Thymus (tissue), 11 donors: ENCODE results near the gene WDR48. TPM values are rescaled to one million over a fixed set of nuclear protein-coding genes. Genes with fewer than 3 reads are reported as not detected.

Source experiments
- DNase-seq, 9 donors: peaks; one replicate each; pipeline ENCODE4 v3.0.0-alpha.2; 2013; ENCODE audit warnings: low spot score in 9 of 9, low read depth in 6 of 9, missing footprints in 1 of 9
- H3K27ac ChIP-seq, 2 donors: one replicate each; pipeline ENCODE4 v1.5.1; 2013; ENCODE audit warnings: control low read depth in 1 of 2, low read depth in 1 of 2, low read length in 1 of 2, mild to moderate bottlenecking in 1 of 2, moderate library complexity in 1 of 2
- H3K27me3 ChIP-seq, 2 donors: one replicate each; pipeline ENCODE4 v1.5.1; 2013; ENCODE audit warnings: low read length in 1 of 2; ENCODE audit not compliant: control insufficient read depth in 2 of 2, insufficient read depth in 1 of 2
- H3K36me3 ChIP-seq, 2 donors: one replicate each; pipeline ENCODE4 v1.5.1; 2013; ENCODE audit warnings: low read length in 1 of 2, mild to moderate bottlenecking in 1 of 2, moderate library complexity in 1 of 2; ENCODE audit not compliant: control insufficient read depth in 2 of 2, insufficient read depth in 2 of 2
- H3K4me1 ChIP-seq, 2 donors: one replicate each; pipeline ENCODE4 v1.5.1; 2013; ENCODE audit warnings: low read length in 2 of 2; ENCODE audit not compliant: control insufficient read depth in 2 of 2, insufficient read depth in 2 of 2
- H3K4me3 ChIP-seq, 2 donors: one replicate each; pipeline ENCODE4 v1.5.1; 2013; ENCODE audit warnings: low read length in 2 of 2, control low read depth in 1 of 2, mild to moderate bottlenecking in 1 of 2
- H3K9me3 ChIP-seq, 2 donors: one replicate each; pipeline ENCODE4 v1.5.1; 2013; ENCODE audit warnings: low read length in 1 of 2, mild to moderate bottlenecking in 1 of 2; ENCODE audit not compliant: control insufficient read depth in 2 of 2, insufficient read depth in 1 of 2
- WGBS: extraction: QIAGEN DNeasy Blood & Tissue Kit; methylation state at CpG from one replicate; pipeline ENCODE4 v1.1.7; 2013; 5-methylcytosine and 5-hydroxymethylcytosine counted together
- polyA plus RNA-seq: library from polyadenylated mRNA; stranded (reverse); fragments of 200-250 nt; gene quantifications from one replicate; pipeline ENCODE4 v1.2.3, GENCODE V29; 2013
- total RNA-seq: library from RNA; stranded (reverse); fragments of 120-200 nt; gene quantifications from one replicate; pipeline ENCODE4 v1.2.4, GENCODE V29; 2013
- donor health status: healthy.

WDR48 gene
- total and polyA plus RNA-seq, 2 donors, result 24.4 to 37.8 TPM

GRCh38 chr3:39079530-39079929 is 27.7 kb downstream of the WDR48 start:
- no peak for DNase-seq
- Histone ChIP-seq H3K36me3 (peaks cover 36 to 54% of the 10 kb centered on the region in 2 donors), H3K4me1 (no peaks in the 10 kb centered on the region)

GRCh38 chr3:39080026-39080425 is 28.2 kb downstream of the WDR48 start:
- Histone ChIP-seq H3K4me1 (no peaks in the 10 kb centered on the region), H3K4me3 (no peak overlapping the region), H3K27me3 (no peaks in the 10 kb centered on the region), H3K36me3 (peaks cover 31 to 49% of the 10 kb centered on the region in 2 donors), H3K9me3 (no peaks in the 10 kb centered on the region), H3K27ac (no peak overlapping the region)
- DNase-seq, result no peak

More at GRCh38 chr3:39079530-39079929, 27.7 kb downstream of the WDR48 start:
- Histone ChIP-seq H3K27ac (no peak overlapping the region), H3K4me3 (no peak overlapping the region), H3K9me3 (no peaks in the 10 kb centered on the region), H3K27me3 (no peaks in the 10 kb centered on the region)

DNA sequence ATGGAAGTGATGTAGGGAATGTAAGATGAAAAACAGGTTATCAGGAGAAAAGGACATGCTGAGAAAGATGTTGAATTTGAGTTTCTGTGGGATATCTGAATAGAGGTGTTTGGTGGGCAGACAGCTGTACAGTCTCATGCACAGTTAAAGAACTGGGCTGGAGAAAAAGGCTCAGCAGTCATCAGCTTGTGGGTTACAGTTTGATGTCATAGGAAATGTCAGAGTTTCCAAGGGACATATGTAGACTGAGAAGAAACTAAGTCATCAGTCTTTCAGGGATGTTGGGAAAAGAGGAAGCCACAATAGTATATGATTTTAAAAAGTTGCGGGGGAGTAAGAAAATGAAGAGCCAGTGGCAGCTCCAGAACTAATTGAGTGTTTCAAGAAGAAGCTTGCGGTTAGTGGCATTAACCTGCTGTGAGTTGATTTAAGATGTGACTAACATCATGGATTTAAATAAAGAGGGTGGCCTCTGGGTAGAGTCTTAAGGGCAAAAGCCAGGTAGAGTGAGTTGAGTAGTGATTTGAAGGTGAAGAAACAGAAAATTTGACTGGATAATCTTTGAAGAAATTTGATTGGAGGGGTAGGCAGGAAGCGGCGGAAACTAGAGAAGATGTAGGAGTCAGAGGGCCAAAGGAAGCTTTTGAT is 31.0 kb downstream of the WDR48 start:
- Histone ChIP-seq H3K27me3 (no peaks in the 10 kb centered on the region), H3K9me3 (no peaks in the 10 kb centered on the region), H3K36me3 (peaks cover 31 to 47% of the 10 kb centered on the region in 2 donors), H3K4me3 (no peak overlapping the region), H3K27ac (no peak overlapping the region), H3K4me1 (no peaks in the 10 kb centered on the region)
- DNase-seq, result no peak
- 97% methylated on average over 4 of the region's 4 CpGs for WGBS

DNA sequence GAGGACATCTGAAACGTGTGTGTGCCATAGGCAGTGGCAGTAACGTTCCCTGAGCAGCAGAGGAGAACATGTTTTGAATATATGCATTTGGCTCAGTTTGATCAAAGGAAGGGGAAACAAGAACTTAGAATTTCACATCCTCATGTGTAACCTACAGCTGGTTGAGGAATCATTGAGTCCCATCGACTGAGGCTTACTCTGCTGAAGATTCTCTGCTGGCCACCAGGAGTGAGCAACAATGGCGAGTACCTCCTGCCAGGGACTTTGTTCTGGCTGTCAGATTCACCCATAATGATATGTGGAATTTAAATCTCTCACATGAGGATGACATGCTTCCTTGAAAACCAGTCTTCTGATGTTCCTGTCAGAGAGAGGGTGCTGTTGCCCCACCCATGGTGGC is 34.3 kb downstream of the WDR48 start:
- DNase-seq, result no peak
- peaks cover 37 to 62% of the 10 kb centered on the region in 2 donors for H3K36me3 ChIP-seq
- H3K27ac ChIP-seq, result no peak overlapping the region
- no peaks in the 10 kb centered on the region for H3K4me1 ChIP-seq
- H3K4me3 ChIP-seq, result no peak overlapping the region
- H3K9me3 ChIP-seq, result no peaks in the 10 kb centered on the region
- no peaks in the 10 kb centered on the region for H3K27me3 ChIP-seq
- 97% methylated on average over 4 of the region's 4 CpGs for WGBS

DNA sequence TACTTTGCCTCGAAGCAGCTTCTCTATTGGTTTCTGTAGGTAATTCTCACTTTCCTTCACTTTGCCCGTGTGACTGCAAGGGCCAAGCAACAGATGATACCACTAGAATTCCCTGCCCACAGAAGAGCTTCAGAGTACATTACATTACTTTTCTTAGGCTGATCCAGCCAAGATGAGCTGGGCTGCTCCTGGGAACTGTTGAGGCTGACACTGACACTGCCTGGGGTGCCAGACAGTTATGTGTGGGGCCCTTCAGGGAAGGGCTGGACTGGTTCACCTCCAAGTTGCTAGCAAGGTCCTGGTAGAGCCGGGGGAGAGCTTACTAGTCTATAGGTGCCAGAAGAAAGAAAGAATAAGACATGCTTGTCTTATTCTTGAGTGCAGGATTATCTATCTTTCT is 36.6 kb downstream of the WDR48 start:
- no peak for DNase-seq
- WGBS, result 98% methylated on average over 3 of the region's 3 CpGs
- Histone ChIP-seq H3K27ac (no peak overlapping the region), H3K9me3 (no peaks in the 10 kb centered on the region), H3K4me3 (no peak overlapping the region), H3K36me3 (peaks cover 44 to 67% of the 10 kb centered on the region in 2 donors), H3K27me3 (no peaks in the 10 kb centered on the region), H3K4me1 (no peaks in the 10 kb centered on the region)

- Histone ChIP-seq H3K36me3 (peaks cover 45 to 68% of the 10 kb centered on the region in 2 donors), H3K4me1 (no peaks in the 10 kb centered on the region)
- WGBS, result 96% methylated on average over 3 of the region's 3 CpGs
Measured at GRCh38 chr3:39088889-39089288, 37.1 kb downstream of the WDR48 start.

GRCh38 chr3:39090922-39091321 is 39.1 kb downstream of the WDR48 start:
- no peak for DNase-seq

More at GRCh38 chr3:39088889-39089288, 37.1 kb downstream of the WDR48 start:
- H3K27ac ChIP-seq, result no peak overlapping the region
- no peaks in the 10 kb centered on the region for H3K27me3 ChIP-seq
- DNase-seq, result no peak
- no peaks in the 10 kb centered on the region for H3K9me3 ChIP-seq
- H3K4me3 ChIP-seq, result no peak overlapping the region

DNA sequence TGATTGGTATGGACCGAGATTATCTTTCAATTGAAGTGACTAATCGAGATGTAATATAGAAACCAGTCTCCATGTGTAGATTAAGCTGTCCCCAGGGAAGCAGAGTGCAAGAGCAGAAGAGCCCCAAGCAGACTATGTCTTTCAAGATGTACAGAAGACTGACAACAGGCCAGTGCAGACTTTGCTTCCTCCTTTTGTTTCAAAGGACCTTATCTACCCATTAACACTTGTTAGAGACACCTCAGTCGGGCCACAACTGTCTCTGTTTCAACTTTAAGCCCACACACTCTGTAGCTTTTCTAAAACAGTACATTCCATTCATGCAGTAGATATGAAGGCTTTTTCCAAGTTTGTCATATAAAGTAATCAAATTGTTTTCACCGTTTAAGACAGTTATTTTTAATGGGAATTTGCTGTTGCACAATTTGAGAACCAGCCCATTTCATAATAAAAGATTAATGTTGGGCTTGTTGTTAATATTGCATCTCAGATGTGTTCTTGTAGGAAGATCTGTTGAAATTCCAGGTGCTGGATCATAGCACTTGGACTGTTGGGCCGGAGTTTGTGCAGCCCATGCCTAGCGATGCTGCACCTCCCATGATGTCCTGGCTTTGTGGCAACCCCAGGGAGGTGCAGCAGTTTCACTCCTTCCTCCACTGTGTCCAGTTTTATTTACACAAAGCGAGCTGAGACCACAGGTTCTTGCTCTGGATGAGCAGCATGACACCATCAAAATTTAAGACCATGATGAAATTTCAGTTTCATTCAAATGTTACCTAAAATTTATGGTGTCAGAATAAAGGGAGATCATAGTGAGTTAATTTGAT is 43.2 kb downstream of the WDR48 start:
- Histone ChIP-seq H3K9me3 (no peaks in the 10 kb centered on the region), H3K4me1 (no peaks in the 10 kb centered on the region), H3K27me3 (no peaks in the 10 kb centered on the region), H3K27ac (no peak overlapping the region), H3K36me3 (peaks cover 68 to 84% of the 10 kb centered on the region in 2 donors), H3K4me3 (no peak overlapping the region)
- WGBS, result 97% methylated on average over 7 of the region's 7 CpGs
- DNase-seq, result no peak

More at GRCh38 chr3:39090922-39091321, 39.1 kb downstream of the WDR48 start:
- no peaks in the 10 kb centered on the region for H3K27me3 ChIP-seq
- WGBS, result 92% methylated on average over 2 of the region's 2 CpGs
- no peak overlapping the region for H3K27ac ChIP-seq
- H3K36me3 ChIP-seq, result peaks cover 61 to 83% of the 10 kb centered on the region in 2 donors
- H3K4me1 ChIP-seq, result no peaks in the 10 kb centered on the region
- H3K4me3 ChIP-seq, result no peak overlapping the region
- H3K9me3 ChIP-seq, result no peaks in the 10 kb centered on the region

- H3K4me3 ChIP-seq, result no peak overlapping the region
- H3K36me3 ChIP-seq, result peaks cover 75 to 90% of the 10 kb centered on the region in 2 donors
- 93% methylated on average over 3 of the region's 3 CpGs for WGBS
- H3K27me3 ChIP-seq, result no peaks in the 10 kb centered on the region
- no peaks in the 10 kb centered on the region for H3K9me3 ChIP-seq
- no peak for DNase-seq
- H3K27ac ChIP-seq, result no peak overlapping the region
- no peaks in the 10 kb centered on the region for H3K4me1 ChIP-seq
Measured at GRCh38 chr3:39095778-39096177, 44.0 kb downstream of the WDR48 start.
